Measurements from ENCODE around the gene SYNRG. TPM values are rescaled to one million over a fixed set of nuclear protein-coding genes. Genes with fewer than 3 reads are reported as not detected.

SYNRG gene
- total and polyA plus RNA-seq, 2 donors (not counting 3 experiments of a cell fraction or from before 2014, with no cell fraction given), result 15.3 to 42.2 TPM

GRCh38 chr17:37490638-37491614, 118.3 kb downstream of the SYNRG start:
- POLR2A ChIA-PET, result no interaction called here

More at GRCh38 chr17:37490638-37491614, 118.3 kb downstream of the SYNRG start:
- BruUV-seq (replicated peaks), result TSS peak; percentile 62
- dilution Hi-C loops (cut with MboI; ENCODE audit: extremely low pct_ligation_motif_present, low sequenced_read_pairs), result no loop called here
- TF ChIP-seq JUN (IDR thresholded peaks at IDR 0.05; ENCODE audit: borderline replicate concordance, insufficient read depth, insufficient read length, low read depth), result peak; percentile 80
- TF ChIP-seq FOS (IDR thresholded peaks at IDR 0.05; ENCODE audit: borderline replicate concordance, insufficient read depth, low read length), result peak; percentile 87
- peak; percentile 77 for TF ChIP-seq MYC (IDR thresholded peaks at IDR 0.05; ENCODE audit: low read depth, low read length)
- peak; percentile 44 for TF ChIP-seq POLR2A (IDR thresholded peaks at IDR 0.05; ENCODE audit: low read depth, low read length)
- no peak for TF ChIP-seq EZH2 (IDR thresholded peaks at IDR 0.05; ENCODE audit: borderline replicate concordance, low read depth, low read length, severe bottlenecking)
- TF ChIP-seq, protein P1, sequence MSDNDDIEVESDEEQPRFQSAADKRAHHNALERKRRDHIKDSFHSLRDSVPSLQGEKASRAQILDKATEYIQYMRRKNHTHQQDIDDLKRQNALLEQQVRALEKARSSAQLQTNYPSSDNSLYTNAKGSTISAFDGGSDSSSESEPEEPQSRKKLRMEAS (IDR thresholded peaks at IDR 0.05; ENCODE audit: insufficient read depth, insufficient read length), result peak; percentile 50
- TF ChIP-seq GATA2 (IDR thresholded peaks at IDR 0.05; ENCODE audit: insufficient read depth, insufficient read length, low read depth, low read length), result no peak
- no peak for TF ChIP-seq POLR2AphosphoS5 (IDR thresholded peaks at IDR 0.05; ENCODE audit: insufficient read depth, low read depth, low read length)
- no peak for TF ChIP-seq CTCF (IDR thresholded peaks at IDR 0.05; ENCODE audit: extremely low read depth in 1 of 2, insufficient read depth in 1 of 2, low read depth in 1 of 2, low read length in 2 of 2)
- H4K20me1 ChIP-seq (replicated peaks; ENCODE audit: control insufficient read depth, extremely low read depth, insufficient read depth, low read length), result peaks cover 2% of the 10 kb centered on the region
- no peaks in the 10 kb centered on the region for H3K9me1 ChIP-seq (replicated peaks; ENCODE audit: control insufficient read depth, extremely low read depth, insufficient read depth, low read length)
- no peaks in the 10 kb centered on the region for H3K27me3 ChIP-seq (ENCODE audit: control insufficient read depth in 2 of 2, insufficient read depth in 2 of 2, low read length in 2 of 2)
- H3K79me2 ChIP-seq (ENCODE audit: control insufficient read depth, insufficient read depth, low read length), result peaks cover 50% of the 10 kb centered on the region
- peak; percentile 85 for DNase-seq (ENCODE audit: low read depth, low spot score)
- peak overlapping the region; percentile 48 to 82 (median 65) for H3K4me3 ChIP-seq (replicated peaks in 1 of 3; ENCODE audit: insufficient read depth in 1 of 3, low read depth in 1 of 3, low read length in 3 of 3)
- no peaks in the 10 kb centered on the region for H3K9me3 ChIP-seq (replicated peaks; ENCODE audit: control insufficient read depth, insufficient read depth, low read length)
- H2AFZ ChIP-seq (ENCODE audit: low read depth, low read length), result peak overlapping the region; percentile 5
- H3K4me2 ChIP-seq (ENCODE audit: insufficient read depth, low read length), result peak overlapping the region; percentile 94
- peak overlapping the region; percentile 57 for H3K9ac ChIP-seq (replicated peaks; ENCODE audit: extremely low read depth, insufficient read depth, low read length)
- H3K27ac ChIP-seq (ENCODE audit: insufficient read depth, low read depth, low read length), result peak overlapping the region; percentile 67
- H3K4me1 ChIP-seq (ENCODE audit: control insufficient read depth, extremely low read depth, insufficient read depth, low read length), result peaks cover 34% of the 10 kb centered on the region
- no peak for FAIRE-seq
- CTCF ChIA-PET, result interaction anchor here (0.6 to 1.8 kb wide), 4 partner anchors 14 to 94 kb away, joined by 3 to 5 read pairs (median 3); partner anchors contain the start of genes ACACA and TADA2A
- intact Hi-C loops (cut with micrococcal nuclease), result loop anchor here (2.0 kb wide), 1 partner anchor 52 kb away; no protein-coding TSS in a partner anchor
- no peaks in the 10 kb centered on the region for H3K36me3 ChIP-seq (ENCODE audit: control insufficient read depth in 2 of 2, extremely low read depth in 1 of 2, insufficient read depth in 2 of 2, low read length in 2 of 2)

Data from endothelial cell of umbilical vein (primary cell).